Right renal pelvis (tissue), 4 donors: Measurements from ENCODE around the gene DCT. TPM values are rescaled to one million over a fixed set of nuclear protein-coding genes. Genes with fewer than 3 reads are reported as not detected.

Experiments used
- DNase-seq, 4 donors: peaks; one replicate each; pipeline ENCODE4 v3.0.0-alpha.2; 2013; ENCODE audit warnings: low read depth in 4 of 4, low spot score in 3 of 4, missing footprints in 1 of 4
- polyA plus RNA-seq, 4 donors: library from polyadenylated mRNA; unstranded; fragments of 120-200 nt; gene quantifications; one replicate each; pipeline ENCODE4 v1.2.1, GENCODE V29; 2013; ENCODE audit not compliant: insufficient read length in 4 of 4

Gene DCT
- polyA plus RNA-seq, 4 donors, result 0.24 to 0.47 (median 0.33) TPM

- no peak for DNase-seq
Measured at GRCh38 chr13:94455414-94455813, 24.1 kb downstream of the DCT start.

- no peak for DNase-seq
Measured at GRCh38 chr13:94454906-94455305, 24.6 kb downstream of the DCT start.

GRCh38 chr13:94454334-94454733, 25.1 kb downstream of the DCT start:
- no peak for DNase-seq

DNA sequence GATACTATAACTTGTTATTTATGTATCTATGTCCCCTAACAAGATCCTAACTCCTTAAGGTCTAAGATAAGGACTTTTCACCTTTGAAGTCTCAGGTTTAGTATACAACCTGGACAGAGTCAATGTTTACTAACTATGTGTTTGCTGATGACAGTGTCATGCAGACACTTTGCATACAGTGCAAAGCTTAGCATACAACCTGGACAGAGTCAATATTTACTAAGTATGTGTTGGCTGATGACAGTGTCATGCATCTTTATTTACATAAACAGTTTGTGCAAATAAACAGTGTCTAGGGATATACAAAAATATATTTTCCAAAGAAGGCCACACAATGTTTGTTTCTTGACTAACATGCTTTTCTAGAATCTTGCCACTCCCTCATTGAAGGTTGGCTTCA, 34.7 kb downstream of the DCT start:
- no peak for DNase-seq

- peak; percentile 24 to 41 (median 34) for DNase-seq
Measured at GRCh38 chr13:94435604-94436226, 43.8 kb downstream of the DCT start.

- DNase-seq, result no peak
Measured at GRCh38 chr13:94433055-94433961, 46.2 kb downstream of the DCT start.

DNA sequence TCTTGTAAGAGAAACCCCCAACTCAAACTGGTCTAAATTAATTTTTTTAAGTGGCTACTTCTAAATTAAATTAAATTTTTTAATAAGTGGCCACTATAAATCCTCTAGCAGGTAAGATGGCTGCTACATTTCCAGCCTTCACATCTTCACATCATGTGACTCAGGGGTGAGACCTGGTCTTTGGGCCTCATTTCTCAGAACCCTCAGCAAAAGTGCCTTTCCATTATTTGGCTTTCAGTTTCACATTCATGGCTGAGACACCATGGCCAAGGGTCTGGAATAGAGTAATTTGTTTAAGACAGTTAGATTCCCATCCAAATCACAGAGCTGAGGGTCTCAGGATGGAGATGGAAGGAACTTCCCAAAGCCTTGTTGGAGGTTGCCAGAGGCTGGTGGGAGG, 47.5 kb downstream of the DCT start:
- DNase-seq, result no peak

GRCh38 chr13:94431574-94431973, 47.9 kb downstream of the DCT start:
- DNase-seq, result no peak

GRCh38 chr13:94427313-94427953, 52.0 kb downstream of the DCT start:
- DNase-seq, result no peak

- no peak for DNase-seq
Measured at GRCh38 chr13:94419925-94420305, 59.6 kb downstream of the DCT start.

DNA sequence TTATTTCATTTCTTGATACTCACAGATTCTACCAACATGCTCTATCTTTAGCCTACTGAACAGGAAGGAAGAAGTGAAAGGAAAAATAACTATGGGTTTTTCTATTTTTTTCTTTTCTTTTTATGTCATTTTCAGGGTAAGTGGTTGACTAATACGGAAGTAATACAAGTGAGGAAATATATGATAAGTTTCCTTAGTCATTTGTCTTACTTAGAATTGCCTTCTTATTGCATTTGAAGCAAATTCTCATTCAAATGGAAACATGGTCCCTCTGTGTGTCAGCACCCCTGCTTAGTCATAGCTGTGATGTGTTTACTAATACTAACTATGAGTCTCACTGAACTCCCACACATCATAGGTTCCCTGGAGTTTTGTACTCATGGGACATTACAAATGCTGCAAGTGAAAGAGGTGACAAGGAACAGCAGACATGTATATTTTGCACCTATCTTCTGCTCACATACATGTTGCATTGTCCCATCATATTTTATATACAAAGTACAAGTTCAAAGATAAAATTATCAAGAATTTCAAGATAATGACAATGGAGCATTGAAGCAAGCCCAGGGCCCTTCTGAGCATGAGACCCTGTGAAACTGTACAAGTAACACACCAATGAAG, 60.1 kb downstream of the DCT start:
- no peak for DNase-seq

GRCh38 chr13:94417294-94417693, 62.2 kb downstream of the DCT start:
- DNase-seq, result no peak

- no peak for DNase-seq
Measured at GRCh38 chr13:94416454-94417080, 62.9 kb downstream of the DCT start.

DNA sequence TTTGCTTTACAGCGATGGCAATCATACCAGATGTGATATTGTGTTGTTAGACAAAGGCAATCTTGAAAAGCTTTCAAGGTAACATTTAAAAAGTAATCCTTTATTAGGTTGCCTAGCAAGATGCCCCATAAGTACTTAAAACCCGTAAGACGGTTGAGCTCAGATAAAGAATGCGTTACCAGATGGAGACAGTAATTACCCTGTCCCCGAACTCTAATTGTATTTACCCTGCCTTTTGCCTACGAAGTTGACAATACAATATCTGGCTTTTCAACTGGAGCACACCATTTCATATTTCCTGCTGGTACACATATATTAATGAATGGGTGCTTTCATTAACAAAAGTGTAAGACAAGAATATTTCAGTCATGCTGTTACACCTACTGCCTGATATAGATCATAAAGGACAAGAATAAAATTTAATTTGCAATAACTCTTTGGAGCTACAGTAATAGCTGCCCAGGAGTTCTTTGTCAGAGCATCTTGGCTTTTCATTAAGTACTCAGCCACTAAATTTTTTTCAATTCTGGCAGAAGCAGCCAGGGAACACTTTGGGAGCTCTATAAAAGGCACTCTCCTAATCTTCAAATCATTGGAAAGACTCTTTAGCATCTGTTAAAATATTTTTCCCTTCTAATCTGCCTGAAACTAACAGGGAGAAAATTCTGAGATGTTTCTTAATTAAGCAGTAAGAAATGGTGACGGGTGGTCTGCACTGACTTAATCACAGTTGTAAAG, 63.8 kb downstream of the DCT start:
- DNase-seq, result no peak

DNA sequence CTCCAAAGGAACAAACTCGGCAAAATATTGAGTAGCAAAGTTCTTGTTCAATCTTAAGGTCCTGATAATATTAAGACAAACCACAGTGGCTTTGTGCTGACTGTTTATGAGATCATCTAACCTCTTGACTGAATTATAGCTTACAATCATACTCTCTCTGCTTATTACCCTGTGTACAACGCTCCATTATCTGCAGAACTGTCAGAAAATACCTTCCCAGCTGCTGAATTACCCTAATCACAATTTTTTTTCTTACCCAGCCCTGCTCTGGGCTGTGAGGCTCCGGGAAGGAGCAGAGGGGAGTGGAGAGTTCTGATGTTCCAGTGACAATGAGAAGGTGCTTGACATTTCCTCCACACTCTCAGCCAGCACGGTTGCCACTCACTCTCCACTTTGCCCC, 64.8 kb downstream of the DCT start:
- DNase-seq, result no peak

GRCh38 chr13:94414141-94414540, 65.3 kb downstream of the DCT start:
- no peak for DNase-seq

GRCh38 chr13:94413598-94413944, 65.9 kb downstream of the DCT start:
- no peak for DNase-seq

GRCh38 chr13:94412870-94413597, 66.4 kb downstream of the DCT start:
- no peak for DNase-seq

GRCh38 chr13:94411747-94412146, 67.7 kb downstream of the DCT start:
- no peak for DNase-seq
